LoVo (cell line): ENCODE data around the gene VKORC1.
A peak's percentile ranks its signal among the peaks of the same experiment; 100 is the strongest.

ENCODE experiments used
- DNase-seq: peaks from one replicate; pipeline ENCODE4 v3.0.0-alpha.2; 2016; ENCODE audit warnings: low spot score

Gene VKORC1

DNA sequence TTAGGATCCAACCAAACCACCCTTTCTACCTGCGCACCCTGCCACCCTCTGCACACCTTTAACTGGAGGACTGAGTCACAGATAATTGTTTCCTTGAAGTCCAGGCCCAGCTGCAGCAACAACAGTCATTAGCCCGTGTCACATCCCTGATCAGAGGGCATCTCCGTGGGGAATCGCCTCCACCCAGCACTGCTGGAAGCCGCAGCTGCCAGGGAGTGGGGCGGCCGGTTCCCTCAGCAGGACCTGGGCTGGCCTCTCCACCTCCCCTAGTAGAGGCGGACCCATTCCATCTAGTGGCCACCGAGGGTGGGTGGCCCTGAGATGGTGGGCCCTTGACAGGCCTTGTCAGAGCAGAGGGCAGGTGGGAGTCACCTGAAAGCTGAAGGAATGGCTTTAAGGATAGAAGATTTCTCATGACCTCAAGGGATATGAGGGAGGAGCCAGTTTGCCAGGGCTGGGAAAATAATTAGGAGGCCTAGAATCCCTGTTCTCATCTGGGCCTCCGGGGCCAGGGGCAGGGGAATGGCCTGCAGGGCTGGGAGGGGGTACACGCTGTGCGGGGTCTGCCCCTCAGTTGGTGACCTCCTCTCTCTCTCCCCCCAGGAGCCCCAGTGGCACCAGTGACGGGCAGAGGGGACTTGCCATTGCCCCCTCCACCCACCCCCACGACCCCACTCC lies 12.1 kb downstream of the VKORC1 start:
- DNase-seq, result no peak

DNA sequence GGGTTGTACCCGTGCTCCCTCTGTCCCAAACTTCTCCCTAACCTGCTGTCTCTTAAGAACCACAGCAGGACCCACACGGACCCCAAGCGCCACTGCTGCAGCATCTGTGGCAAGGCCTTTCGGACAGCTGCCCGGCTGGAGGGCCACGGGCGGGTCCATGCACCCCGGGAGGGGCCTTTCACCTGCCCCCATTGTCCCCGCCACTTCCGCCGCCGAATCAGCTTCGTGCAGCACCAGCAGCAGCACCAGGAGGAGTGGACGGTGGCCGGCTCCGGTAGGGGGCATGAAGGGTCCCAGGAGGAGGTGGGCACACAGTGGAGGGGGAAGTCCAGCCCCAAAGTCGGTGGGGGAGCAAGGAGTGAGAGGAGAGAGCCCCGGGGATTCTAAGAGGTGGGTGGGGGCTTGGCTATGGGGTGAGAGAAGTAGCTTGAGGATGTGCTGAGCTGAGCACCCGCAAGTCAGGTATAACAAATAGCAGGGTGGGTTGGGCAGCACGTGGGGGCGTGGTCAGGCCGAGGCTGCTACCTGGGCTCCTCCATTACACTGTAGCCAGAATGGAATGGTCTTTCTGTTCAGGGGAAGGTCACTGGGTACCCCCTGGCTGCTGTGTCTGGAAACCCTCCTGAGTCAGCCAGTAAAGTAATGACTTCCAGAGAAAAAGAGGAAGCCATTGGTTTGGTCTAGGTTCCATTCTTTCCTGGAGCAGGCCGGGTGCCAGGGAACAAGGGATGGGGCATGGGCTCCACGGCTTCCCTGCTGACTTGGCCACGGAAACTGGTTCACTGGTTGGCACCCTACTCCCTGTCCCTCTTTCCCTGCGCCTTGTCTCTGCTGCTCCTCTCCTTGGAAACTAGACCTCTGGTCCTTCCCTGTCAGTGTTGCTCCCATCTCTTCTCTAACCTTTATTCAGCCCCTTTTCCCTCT lies 12.9 kb downstream of the VKORC1 start:
- DNase-seq, result no peak

DNA sequence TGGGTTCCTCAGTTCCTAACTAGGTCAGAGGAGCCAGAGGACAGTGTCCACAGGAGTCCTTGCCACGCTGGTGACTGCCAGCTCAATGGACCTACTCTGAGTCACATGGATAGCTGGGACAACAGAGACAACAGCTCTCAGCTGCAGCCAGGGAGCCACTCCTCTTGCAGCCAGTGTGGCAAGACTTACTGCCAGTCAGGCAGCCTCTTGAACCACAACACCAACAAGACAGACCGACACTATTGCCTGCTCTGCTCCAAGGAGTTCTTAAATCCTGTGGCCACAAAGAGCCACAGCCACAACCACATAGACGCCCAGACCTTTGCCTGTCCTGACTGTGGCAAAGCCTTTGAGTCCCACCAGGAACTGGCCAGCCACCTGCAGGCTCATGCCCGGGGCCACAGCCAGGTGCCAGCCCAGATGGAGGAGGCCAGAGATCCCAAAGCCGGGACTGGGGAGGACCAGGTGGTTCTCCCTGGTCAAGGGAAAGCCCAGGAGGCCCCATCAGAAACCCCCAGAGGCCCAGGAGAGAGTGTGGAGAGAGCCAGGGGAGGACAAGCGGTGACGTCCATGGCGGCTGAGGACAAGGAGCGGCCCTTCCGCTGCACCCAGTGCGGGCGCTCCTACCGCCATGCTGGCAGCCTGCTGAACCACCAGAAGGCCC lies 13.7 kb downstream of the VKORC1 start:
- DNase-seq, result no peak

DNA sequence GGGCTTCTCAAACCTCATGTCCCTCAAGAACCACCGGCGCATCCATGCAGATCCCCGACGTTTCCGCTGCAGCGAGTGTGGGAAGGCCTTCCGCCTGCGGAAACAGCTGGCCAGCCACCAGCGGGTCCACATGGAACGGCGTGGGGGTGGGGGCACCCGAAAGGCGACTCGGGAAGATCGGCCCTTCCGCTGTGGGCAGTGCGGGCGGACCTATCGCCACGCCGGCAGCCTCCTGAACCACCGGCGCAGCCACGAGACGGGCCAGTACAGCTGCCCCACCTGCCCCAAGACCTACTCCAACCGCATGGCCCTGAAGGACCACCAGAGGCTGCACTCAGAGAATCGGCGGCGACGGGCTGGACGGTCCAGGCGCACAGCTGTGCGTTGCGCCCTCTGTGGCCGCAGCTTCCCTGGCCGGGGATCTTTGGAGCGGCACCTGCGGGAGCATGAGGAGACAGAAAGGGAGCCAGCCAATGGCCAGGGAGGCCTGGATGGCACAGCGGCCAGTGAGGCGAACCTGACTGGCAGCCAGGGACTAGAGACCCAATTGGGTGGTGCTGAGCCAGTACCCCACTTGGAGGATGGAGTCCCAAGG lies 14.5 kb downstream of the VKORC1 start:
- no peak for DNase-seq

DNA sequence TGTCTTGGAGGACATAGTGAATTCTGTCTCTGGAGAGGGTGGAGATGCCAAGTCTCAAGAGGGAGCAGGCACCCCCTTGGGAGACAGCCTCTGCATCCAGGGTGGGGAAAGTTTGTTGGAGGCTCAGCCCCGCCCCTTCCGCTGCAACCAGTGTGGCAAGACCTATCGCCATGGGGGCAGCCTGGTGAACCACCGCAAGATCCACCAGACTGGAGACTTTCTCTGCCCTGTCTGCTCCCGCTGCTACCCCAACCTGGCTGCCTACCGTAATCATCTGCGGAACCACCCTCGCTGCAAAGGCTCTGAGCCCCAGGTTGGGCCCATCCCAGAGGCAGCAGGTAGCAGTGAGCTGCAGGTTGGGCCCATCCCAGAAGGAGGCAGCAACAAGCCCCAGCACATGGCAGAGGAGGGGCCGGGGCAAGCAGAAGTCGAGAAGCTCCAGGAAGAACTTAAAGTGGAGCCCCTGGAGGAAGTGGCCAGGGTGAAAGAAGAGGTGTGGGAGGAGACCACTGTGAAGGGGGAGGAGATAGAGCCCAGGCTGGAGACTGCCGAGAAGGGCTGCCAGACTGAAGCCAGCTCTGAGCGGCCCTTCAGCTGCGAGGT lies 15.2 kb downstream of the VKORC1 start:
- DNase-seq, result no peak

DNA sequence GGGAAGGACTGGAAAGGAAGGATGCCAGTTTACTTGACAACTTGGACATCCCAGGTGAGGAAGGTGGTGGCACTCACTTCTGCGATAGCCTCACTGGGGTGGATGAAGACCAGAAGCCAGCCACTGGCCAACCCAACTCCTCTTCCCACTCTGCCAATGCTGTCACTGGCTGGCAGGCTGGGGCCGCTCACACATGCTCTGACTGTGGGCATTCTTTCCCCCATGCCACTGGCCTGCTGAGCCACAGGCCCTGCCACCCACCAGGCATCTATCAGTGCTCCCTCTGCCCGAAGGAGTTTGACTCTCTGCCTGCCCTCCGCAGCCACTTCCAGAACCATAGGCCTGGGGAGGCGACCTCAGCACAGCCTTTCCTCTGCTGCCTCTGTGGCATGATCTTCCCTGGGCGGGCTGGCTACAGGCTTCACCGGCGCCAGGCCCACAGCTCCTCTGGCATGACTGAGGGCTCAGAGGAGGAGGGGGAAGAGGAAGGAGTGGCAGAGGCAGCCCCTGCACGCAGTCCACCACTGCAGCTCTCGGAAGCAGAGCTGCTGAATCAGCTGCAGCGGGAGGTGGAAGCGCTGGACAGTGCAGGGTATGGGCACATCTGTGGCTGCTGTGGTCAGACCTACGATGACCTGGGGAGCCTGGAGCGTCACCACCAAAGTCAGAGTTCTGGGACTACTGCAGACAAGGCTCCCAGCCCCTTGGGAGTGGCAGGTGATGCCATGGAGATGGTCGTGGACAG lies 15.8 kb downstream of the VKORC1 start:
- no peak for DNase-seq

DNA sequence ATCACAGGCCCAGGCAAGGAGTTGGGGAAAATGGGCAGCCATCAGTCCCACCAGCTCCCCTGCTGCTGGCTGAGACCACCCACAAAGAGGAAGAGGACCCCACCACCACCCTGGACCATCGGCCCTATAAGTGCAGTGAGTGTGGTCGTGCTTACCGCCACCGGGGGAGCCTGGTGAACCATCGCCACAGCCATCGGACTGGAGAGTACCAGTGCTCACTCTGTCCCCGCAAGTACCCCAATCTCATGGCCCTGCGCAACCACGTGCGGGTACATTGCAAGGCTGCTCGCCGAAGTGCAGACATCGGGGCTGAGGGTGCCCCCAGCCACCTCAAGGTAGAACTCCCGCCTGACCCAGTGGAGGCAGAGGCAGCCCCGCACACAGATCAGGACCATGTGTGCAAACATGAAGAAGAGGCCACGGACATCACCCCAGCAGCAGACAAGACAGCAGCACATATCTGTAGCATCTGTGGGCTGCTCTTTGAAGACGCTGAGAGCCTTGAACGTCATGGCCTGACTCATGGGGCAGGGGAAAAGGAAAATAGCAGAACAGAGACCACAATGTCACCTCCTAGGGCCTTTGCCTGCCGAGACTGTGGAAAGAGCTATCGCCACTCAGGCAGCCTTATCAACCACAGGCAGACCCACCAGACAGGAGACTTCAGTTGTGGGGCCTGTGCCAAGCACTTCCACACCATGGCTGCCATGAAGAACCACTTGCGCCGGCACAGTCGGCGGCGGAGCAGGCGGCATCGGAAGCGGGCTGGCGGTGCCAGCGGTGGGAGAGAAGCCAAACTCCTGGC lies 16.8 kb downstream of the VKORC1 start:
- DNase-seq, result no peak

DNA sequence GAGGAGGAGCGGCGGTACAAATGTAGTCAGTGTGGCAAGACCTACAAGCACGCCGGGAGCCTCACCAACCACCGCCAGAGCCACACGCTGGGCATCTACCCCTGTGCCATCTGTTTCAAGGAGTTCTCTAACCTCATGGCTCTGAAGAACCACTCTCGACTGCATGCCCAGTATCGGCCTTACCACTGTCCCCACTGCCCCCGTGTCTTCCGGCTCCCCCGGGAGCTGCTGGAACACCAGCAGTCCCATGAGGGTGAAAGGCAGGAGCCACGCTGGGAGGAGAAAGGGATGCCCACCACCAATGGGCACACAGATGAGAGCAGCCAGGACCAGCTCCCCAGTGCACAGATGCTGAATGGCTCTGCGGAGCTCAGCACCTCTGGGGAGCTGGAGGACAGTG lies 17.6 kb downstream of the VKORC1 start:
- no peak for DNase-seq

DNA sequence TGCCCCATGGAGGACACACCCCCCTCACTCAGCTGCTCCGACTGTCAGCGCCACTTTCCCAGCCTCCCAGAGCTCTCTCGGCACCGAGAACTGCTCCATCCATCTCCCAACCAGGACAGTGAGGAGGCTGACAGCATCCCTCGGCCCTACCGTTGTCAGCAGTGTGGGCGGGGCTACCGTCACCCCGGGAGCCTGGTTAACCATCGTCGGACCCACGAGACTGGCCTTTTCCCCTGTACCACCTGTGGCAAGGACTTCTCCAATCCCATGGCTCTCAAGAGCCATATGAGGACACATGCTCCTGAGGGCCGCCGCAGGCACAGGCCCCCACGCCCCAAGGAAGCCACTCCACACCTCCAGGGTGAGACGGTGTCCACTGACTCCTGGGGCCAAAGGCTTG lies 18.3 kb downstream of the VKORC1 start:
- no peak for DNase-seq

DNA sequence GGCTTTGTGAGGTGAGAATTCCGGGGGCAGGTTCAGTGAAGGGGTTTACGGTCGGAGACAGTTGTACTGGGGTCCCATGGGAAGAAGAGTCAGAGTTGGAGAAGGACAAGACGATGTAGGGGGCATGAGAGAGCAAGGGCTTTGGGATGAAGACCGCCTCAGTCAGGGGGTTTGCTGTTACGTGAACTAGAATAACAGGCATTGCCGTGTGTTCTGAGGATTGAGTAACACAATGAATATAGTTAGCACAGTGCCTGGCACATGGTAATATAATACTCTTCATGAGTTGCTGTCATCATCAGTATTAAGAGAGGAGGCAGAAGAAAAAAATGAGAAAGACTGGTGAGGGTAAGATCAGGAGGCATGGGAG lies 19.8 kb downstream of the VKORC1 start:
- DNase-seq, result no peak

DNA sequence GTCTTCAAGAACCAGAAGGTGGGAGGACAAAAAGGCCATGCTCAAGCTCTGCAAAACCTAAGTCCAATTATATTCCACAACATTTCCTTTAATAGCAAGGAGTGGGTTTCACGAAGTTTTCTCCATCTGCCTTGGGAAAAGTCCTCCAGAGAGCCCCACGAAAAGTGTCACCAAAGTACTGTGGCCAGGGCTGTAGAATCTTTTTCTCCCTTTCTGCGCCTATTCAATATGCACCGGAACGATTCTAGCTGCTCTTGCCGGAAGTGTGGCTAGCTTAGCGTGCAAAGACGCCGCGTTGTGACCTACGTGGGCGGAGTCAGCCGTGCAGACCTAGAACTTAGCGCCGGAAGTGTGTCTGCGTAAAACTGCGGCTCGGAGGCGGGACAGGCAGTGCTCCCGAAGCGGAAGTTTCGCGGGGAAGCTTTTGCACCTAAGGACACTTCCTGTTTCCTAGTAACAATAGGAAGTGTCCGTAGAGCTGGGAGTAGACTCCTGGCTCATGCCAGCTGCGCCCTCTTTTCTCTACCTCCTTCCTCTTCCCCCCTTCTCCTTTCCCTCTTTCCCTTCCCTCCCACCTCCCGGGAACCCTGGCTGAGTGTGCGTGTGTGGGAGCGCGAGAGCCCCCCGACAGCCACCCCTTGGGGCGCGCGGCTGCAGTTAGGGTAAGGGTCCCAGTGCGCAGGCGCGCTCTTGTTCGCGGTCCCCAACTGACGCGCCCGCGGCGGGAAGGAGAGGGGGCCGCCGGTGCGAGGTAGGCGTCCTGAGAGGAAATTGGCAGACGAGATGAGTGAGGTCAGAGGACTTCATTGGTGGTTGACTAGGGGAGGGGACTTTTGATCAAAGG lies 20.4 kb downstream of the VKORC1 start, which contains the start of the genes ZNF646 and ZNF668:
Gene ZNF646, plus strand, starts transcription at position 453 of the 844 bp plus-strand sequence. CDS start 1,903 bp downstream, outside the sequence.
Gene ZNF668, minus strand, starts transcription at position 271 of the 844 bp plus-strand sequence. CDS start 9,781 bp downstream, outside the sequence.
- DNase-seq, result peak; percentile 100

DNA sequence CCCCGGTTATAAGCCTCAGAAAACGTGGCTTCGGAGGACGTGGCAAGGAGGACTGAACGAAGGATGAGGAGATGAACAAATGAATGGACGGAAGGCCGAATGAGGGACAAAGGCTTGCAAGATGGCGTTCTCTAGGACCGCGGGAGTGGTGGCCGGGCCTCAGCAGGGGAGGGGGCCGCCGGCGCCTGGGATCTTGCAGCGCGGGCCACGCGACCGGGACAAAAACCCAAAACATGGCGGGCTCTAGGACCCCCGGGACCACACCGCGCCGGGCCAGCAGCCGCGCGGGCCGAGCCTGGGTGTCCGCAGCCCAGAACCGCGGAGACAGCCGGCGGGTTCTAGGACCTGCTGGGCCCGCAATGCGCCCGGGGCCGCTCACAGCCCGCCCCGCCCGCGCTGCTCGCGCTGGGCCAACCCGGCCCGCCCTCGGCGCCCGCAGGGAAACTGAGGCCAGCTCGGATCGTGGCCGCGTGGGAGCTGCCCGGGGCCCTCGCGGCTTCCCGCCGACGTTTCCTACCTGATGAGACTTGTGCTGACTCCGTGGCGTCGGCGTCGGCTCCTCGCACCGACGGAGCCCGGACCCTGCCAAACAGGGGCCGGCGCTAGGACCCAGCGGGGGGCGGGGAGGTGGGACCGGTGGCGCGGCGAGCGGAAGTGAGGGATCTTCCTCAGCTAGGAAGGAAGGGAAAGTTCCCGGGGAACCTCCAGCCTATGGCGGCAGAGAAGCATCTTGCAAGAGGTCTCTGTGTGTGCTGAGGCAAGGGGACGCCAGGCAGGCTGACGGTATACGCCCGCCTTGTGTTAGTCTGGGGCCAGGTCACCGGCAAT lies 21.2 kb downstream of the VKORC1 start:
- DNase-seq, result peak; percentile 90

DNA sequence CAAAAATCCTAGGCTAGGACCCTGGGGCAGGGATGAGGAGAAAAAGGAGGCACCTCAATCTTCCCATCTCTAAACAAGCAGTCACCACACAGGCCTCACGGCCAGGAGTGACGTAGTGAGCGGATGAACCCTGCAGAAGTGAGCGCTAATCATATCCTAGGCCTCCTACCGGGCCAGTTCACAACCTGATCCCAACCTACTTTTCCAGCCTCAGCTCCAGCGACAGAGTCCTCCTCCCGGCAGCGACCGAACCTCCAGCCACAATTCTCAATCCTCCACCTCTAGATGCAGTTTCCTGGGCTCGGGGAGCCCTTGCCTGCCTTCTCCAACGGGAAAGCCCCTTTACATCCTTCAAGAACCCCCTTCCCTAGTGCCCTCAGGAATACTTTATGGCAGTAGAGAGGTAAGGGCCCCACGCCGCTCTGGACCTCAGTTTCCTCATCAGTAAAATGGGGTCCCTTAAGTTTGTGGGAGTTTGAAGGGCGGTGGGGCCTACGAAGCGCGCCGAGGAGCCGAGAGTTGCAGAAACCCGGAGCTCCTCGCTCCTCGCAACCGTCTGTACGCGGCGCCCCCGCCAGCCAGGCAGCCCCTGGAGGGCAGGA lies 22.0 kb downstream of the VKORC1 start:
- DNase-seq, result no peak

DNA sequence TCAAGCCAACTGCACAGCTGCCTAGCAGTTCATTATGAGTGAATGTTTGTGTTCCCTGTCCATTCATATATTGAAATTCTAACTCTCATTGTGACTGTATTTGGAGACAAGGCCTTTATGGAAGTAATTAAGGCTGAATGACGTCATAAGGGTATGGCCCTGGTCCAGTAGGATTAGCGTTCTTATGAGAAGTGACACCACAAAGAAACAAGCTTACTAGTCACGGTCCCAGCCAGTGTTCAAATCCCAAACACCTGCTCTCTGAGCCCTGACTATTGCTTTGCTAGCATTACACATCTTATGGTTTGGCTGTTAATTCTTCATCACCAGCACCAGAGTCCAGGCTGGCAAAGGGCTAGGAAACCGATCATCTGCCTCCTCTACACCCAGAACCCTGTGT lies 22.7 kb downstream of the VKORC1 start:
- no peak for DNase-seq

DNA sequence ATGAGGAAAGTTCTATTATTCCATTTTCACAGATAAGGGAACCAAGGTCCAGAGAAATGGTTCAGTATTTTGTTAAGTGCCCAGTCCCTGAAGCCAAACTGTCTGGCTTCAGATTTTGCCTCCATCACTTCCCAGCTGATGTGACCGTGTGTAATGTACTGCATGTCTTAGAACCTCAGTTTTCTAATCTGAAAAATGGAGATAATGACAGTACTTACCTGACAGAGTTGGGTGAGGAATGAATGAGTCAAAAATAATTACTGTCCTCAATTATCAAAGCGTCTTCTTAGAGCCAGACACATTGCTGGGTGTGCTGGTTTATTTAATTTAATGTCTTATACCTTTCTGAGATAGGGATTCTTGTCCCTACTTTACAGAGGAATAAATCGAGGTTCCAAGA lies 27.3 kb downstream of the VKORC1 start:
- DNase-seq, result no peak

DNA sequence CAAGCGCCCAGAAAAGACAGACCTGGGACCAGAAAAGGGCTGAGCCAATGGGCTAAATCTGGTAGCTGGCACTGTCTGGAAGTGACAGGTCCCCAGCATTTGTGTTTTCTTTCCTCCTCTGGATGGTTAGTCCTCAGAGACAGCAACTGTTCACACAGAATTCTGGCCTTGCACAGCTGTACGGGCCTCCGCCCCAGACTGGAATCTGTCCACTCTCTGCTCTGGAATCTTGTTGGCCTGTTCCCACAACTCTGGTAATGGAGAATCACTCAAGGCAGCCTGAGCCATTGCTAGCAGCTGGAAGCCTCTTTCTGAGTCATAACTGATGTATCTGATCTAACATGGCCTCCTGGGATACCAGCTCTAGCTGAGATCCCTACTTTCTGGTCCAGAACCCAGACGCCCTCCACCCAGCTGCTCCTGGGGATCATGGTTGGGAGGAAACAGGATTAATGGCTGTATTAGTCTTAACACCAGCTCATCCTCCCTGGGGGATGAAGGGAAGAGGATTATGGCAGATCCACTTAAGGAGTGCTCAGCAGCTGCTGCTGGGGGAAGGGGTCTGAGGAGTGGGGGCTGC lies 29.6 kb downstream of the VKORC1 start:
- peak; percentile 18 for DNase-seq

DNA sequence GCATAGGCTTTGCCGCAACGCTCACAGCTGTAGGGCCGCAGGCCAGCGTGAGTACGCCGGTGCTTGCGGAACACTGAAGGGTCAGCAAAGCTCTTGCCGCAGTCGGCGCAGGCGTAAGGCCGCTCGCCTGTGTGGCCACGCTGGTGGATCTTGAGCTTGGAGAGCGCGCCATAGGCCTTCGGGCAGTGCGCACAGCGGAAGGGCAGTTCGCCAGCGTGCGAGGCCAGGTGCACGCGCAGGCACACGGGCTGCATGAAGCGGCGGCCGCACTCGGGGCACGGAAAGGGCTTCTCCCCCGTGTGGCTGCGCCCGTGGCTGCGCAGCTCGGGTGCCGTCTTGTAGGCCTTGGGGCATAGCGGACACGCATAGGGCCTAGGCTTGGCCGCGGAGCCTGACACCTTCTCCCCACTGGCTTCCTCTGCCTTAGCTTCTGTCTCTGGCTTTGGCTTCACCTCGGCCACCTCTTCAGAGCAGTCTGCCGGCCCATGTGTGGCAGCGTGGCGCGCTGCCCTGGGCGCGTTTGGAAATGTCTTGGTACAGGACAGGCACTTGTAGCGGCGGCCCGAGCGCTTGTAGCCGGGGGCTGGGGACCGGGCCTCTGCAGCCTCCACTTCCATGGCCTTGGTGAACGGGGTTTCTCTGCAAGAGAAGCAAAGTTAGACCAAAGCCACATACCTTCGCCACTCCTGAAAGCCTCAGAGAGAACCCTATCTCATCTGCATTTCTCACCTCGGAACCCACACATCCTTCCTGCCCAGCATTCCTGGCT lies 30.6 kb downstream of the VKORC1 start:
- DNase-seq, result no peak
